CD4-positive, alpha-beta T cell treated with Interleukin-21 for 1 hour (primary cell): ENCODE results near the gene ANGEL1.
A peak's percentile ranks its signal among the peaks of the same experiment; 100 is the strongest.

Experiments
- DNase-seq: peaks from one replicate; pipeline ENCODE4 v3.0.0-alpha.2; 2020

The ANGEL1 gene

DNA sequence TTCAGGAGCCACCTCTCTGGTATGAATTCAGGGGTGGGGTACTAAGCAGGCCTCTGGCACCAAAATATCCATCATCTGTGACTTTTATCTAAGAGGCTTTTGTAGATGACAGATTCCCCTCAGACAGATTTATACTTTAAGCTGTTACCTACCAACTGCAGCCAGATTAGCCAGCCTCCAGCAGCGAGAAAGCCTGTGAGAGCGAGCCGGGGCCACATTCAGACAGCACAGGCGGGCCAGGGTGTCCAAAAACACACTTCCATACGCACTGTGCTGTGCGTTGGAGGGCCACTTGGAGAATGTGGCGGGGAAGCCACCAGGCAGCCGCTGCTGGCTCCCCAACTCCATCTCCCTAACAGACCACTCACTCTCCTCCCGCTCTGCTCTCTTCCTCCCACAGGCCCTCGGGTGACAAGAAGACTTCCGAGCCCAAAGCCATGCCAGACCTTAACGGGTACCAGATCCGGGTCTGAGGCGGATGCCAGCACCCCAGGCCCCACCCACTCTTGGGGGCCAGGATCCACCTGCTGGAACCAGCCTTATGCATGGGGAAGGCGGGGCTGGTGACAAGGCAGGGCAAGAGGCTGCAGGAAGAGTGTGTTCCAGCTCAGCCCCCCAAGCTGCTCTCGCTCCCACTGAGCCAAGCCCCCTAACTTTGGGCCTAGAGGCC, 34.0 kb downstream of the ANGEL1 start:
- DNase-seq: no peak

GRCh38 chr14:76777721-76778120, 35.0 kb downstream of the ANGEL1 start:
- no peak for DNase-seq

DNA sequence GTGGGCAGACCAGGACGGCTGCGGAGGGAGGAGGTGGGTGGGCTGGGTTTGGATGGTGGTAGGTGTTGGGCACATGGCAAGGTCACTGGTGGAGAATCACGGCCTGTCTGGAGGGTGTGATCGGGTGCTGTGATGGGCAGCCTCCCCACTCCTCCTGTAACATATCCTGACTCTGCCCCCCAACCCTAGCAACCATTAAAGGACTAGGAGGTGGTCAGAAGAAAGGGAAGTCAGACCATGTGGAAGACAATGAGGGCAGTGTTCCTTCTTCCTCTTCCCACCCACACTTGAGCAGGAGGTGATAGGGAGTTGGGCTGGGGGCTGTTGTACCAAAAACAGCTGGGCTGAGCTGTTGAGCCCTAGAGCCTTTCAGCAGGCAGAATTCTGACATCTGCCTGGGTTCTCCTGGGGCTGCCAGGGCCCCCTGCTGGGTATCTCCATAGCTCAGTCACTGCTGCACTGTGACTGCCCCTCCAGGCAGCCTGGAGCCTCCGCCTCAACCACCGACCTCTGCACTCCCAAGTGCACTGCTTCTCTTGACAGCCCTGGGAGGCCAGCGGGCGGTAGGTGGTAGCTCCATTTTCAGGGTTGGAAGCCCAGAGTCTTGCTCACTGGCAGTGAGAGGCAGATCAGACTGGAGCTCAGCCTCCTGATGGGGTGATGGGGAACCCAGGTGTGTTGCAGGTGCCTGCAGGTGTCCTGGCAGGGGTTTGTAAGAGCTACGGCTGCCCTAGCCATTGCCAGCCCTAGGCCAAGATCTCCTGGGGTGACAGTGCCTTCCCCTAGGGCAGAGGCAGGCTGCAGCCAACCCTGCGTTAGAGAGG, 36.0 kb downstream of the ANGEL1 start:
- no peak for DNase-seq

DNA sequence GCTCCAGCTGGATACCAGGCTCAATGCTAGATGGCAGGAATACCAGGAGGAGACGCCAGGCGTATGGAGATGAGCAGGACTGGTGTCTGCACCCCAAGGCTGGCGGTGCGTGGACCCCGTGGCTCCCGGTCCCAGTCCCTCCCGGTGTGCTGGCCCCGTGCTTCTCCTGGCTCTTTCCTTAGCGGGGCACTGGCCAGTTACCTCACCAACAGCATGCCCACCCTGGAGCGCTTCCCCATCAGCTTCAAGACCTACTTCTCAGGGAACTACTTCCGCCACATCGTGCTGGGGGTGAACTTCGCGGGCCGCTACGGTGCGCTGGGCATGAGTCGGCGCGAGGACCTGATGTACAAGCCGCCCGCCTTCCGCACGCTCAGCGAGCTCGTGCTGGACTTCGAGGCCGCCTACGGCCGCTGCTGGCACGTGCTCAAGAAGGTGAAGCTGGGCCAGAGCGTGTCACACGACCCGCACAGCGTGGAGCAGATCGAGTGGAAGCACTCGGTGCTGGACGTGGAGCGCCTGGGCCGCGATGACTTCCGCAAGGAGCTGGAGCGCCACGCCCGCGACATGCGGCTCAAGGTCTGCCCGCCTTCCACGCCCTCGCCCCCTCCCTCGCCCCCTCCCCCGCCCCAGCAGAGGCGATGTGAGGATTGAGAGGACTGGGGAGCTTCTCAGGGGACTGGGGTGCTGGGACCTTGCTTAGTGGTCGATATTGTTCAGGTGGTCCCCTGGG, 36.8 kb downstream of the ANGEL1 start:
- DNase-seq: no peak

GRCh38 chr14:76774821-76775694, 37.6 kb downstream of the ANGEL1 start:
- no peak for DNase-seq

DNA sequence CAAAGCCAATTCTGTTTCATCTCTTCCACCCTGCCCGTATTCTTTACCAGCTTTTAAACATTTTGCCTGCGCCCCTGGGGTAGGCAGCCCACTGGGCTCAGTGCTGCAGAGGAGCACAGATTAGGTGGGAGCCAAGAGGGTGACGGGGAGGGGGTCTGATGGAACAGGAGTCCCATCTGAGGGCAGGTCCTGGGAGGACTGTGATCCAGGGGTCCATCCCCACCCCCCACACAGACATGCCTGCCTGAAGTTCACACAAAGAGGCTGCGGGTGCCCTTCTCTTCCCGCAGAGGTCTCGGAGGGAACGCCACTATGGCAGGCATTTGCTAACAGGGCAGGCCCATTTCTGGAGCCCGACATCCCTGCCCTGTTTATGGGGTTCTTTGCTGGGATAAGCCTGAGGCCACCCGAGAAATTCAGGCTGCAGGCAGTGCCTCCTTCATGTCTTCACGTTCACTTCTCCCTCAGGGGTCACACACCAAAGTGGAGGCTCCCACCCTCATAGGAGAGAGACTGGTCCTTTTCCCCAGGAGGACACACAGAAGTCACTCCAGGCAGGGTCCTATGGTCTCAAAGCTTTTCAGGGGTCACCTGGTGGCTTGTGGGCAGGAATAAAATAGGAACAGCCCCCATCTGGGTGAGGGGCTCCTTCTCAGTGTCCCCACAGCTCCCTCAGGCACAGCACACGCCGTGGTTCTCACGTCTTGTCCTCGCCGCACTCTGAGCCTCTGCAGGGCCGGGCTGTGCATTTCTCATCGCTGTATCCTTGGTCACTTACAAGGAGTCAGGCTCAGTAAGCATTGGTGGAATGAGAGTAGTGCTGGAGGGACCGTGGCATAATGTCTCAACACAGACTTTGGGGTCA, 38.5 kb downstream of the ANGEL1 start:
- no peak for DNase-seq

DNA sequence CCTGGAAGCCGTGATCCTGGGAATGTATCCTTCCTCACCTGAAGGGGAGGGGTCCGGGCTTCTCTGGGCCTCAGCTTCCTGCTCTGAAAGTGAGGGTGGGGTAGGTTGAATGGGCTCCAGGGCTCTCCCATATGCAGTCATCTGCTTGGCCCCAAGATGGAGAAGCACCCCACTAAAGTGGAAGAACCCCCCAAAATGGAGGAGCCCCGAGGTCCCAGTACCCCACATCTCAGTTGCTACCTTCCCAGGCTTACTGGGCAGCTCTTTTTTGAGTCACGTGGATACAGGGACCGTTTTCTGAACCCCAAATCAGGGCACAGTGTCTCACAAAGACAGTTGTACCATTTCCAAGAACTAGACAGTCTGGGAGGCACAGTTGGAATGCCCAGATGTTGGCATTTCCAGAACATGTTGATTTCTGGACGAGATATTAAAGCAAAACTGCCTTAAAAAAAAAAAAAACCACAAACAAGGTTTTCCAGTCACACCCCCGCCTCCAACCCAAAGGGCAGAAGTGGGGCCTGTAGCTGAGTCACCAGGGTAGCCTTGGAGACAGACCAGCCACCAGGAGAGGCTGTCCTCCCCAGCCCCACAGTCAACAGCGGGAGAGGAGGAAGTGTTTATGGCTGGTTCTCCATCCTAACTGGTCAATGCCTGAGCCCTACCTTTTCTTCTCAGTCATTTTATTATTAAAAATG, 39.3 kb downstream of the ANGEL1 start:
- DNase-seq: peak; percentile 28

- DNase-seq: no peak
Observed at GRCh38 chr14:76772300-76773187, 40.1 kb downstream of the ANGEL1 start.

DNA sequence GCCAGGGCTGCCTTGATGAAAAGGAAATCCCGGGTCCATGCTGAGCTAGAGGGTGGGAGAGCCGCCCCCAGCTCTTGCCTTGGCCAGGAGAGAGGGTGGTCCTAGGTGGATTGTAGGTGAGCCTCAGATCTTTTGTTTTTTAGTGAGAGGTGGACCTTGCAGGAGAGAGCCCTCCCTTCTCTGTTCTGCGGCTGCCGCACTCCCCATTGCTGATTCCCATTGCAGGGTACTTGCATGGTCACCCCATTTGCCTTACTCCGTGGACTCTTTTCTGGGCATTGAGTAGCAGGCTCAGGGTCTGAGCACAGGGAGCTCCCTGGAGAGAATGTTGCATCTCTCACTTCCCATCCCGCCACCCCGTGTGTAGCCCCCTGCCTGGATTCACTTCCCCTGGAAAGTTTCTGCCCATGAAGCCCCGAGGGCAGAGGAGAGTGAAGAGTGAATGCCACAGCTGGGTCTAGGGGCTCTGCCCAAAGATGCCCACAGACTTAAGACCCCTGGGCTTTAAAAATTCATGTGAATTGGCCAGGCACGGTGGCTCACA, 41.2 kb downstream of the ANGEL1 start:
- DNase-seq: no peak

GRCh38 chr14:76770521-76771436, 41.9 kb downstream of the ANGEL1 start:
- no peak for DNase-seq

DNA sequence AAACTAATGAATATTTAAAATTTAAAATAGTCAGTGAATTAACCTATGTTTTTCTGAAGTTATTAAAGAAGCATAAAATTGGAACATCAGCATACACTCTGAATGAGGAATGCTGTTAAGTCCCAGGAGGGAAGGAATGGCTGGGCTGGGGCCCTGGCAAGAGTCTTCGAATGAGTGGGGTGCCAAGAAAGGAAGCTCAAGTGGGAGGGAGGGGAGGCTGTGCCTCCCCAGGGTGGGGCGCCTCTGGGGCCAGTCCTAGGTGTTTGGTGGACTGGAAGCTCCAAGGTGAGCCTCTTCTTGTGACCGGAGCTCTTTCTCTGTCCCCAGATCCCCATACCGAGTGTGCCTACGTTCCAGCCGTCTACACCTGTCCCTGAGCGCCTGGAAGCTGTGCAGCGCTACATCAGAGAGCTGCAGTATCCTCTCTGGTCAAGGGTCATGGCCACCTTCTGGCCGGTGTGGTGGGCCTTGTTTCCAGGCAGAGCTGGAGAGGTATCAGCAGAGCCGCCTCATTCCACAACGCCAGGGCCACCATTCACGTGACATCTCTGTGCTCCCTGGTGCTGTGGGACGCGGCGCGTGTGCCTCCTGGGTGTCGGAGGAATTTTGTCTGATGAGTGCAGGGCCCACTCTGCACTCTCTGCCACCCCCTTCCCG, 42.9 kb downstream of the ANGEL1 start:
- no peak for DNase-seq

DNA sequence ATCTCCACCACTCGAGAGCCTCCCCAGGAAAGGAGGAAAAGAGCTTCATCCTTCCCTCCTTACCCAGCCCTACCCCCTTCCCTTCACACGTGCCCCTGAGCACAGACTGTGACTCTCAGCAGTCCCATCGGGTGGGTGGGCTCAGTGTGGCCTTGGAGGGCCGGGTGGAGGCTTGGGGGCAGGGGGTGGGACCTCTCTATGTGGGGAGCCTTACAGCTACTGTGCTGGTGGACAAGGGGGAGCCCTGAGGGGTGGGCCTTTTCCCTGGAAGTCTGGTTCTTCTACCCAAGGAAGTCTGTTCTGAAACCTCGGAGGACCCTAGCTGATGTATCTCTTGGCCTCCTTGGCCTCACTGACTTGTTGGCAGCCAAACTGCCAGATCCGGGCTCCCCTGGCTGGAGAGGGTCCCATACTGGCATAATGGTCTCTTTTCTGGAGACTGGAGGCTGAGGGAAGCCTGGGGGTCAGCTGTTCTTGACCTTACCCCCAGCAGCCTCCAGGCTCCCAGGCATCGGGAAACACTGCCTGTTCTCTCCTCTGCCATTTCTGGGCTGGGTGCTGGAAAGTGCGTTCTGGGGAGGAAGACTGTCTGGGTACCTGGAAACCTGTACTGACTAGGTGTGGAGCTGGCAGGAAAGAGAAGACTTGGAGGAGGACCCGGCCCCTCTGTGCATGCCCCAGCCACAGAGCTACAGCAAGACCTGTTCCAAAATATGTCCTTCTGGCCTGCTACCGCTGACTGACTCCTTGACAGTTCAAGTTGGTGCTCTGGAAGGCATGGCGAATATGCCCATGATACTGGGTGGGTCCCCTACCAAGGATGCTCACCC, 43.8 kb downstream of the ANGEL1 start:
- no peak for DNase-seq

GRCh38 chr14:76767681-76768656, 44.7 kb downstream of the ANGEL1 start:
- DNase-seq: peak; percentile 88

GRCh38 chr14:76765461-76765931, 47.2 kb downstream of the ANGEL1 start:
- no peak for DNase-seq
